Activated T-cell treated with anti-CD3 and anti-CD28 coated beads for 1 hour (primary cell): Measurements from ENCODE around the gene RFPL1.
"Not testable (repeated sequence)": the region's sequence is repeated elsewhere in the genome, so short reads cannot be mapped to it uniquely, and the experiment has no call there.

ENCODE experiments used
- DNase-seq: peaks from one replicate; pipeline ENCODE4 v3.0.0-alpha.2; 2020; ENCODE audit warnings: low read depth

RFPL1 gene

GRCh38 chr22:29478326-29479276 lies 40.2 kb downstream of the RFPL1 start:
- DNase-seq: no peak

GRCh38 chr22:29479417-29480261 lies 41.3 kb downstream of the RFPL1 start, which contains the start of gene NEFH:
Gene NEFH, plus strand, starts transcription at chr22:29480218. Its CDS starts 45 bp downstream, at chr22:29480263.
- no peak for DNase-seq

DNA sequence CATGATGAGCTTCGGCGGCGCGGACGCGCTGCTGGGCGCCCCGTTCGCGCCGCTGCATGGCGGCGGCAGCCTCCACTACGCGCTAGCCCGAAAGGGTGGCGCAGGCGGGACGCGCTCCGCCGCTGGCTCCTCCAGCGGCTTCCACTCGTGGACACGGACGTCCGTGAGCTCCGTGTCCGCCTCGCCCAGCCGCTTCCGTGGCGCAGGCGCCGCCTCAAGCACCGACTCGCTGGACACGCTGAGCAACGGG lies 41.8 kb downstream of the RFPL1 start:
- DNase-seq: no peak

DNA sequence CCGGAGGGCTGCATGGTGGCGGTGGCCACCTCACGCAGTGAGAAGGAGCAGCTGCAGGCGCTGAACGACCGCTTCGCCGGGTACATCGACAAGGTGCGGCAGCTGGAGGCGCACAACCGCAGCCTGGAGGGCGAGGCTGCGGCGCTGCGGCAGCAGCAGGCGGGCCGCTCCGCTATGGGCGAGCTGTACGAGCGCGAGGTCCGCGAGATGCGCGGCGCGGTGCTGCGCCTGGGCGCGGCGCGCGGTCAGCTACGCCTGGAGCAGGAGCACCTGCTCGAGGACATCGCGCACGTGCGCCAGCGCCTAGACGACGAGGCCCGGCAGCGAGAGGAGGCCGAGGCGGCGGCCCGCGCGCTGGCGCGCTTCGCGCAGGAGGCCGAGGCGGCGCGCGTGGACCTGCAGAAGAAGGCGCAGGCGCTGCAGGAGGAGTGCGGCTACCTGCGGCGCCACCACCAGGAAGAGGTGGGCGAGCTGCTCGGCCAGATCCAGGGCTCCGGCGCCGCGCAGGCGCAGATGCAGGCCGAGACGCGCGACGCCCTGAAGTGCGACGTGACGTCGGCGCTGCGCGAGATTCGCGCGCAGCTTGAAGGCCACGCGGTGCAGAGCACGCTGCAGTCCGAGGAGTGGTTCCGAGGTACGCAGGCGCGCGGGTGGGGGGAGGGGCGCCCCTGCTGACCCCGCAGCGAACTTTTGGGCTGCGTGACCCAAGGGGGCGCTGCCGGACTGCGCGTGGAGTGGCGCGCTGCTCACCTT lies 42.3 kb downstream of the RFPL1 start:
- peak; percentile 2 for DNase-seq

GRCh38 chr22:29481265-29482000 lies 43.0 kb downstream of the RFPL1 start:
- DNase-seq: no peak

DNA sequence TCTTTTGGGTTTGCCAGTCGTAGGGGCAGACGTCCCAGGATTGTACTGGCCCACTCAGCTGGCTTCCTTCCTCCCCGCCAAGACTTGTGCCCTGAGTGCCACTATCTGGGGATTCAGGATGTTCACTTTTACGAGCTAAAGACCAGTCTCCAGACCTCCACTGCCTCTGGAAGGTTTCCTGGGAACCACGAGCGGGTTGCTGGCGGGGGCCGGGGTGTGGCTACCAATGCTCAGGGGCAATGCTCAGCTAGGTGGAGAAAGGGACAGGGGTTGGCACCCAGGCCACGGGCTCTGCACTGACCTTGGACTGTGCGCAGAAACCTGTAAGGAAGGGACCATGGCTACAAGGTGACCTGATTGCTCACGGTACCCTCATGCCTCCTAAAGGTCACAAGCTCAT lies 43.9 kb downstream of the RFPL1 start:
- DNase-seq: no peak

- DNase-seq: no peak
Measured at GRCh38 chr22:29482726-29483125, 44.3 kb downstream of the RFPL1 start.

GRCh38 chr22:29483254-29483653 lies 44.9 kb downstream of the RFPL1 start:
- DNase-seq: no peak

GRCh38 chr22:29484642-29485041 lies 46.3 kb downstream of the RFPL1 start:
- no peak for DNase-seq

DNA sequence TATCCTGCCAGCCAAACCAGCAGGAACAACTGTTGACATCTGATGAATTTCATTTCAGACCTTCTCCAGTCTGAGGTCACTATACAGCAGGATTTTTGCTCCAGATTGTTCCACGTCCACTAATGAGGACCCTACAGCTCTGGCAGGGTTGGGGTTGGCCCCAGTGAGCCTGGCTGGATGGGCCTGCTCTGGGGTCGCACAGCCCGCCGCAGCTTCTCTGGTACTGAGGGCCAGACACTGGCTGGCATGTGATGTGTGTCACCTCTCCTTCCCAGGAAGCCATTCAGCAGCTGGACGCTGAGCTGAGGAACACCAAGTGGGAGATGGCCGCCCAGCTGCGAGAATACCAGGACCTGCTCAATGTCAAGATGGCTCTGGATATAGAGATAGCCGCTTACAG lies 47.1 kb downstream of the RFPL1 start:
- DNase-seq: no peak

- no peak for DNase-seq
Measured at GRCh38 chr22:29487426-29487986, 49.1 kb downstream of the RFPL1 start.

- DNase-seq: not testable (repeated sequence)
Measured at GRCh38 chr22:29489127-29489780, 50.9 kb downstream of the RFPL1 start.

DNA sequence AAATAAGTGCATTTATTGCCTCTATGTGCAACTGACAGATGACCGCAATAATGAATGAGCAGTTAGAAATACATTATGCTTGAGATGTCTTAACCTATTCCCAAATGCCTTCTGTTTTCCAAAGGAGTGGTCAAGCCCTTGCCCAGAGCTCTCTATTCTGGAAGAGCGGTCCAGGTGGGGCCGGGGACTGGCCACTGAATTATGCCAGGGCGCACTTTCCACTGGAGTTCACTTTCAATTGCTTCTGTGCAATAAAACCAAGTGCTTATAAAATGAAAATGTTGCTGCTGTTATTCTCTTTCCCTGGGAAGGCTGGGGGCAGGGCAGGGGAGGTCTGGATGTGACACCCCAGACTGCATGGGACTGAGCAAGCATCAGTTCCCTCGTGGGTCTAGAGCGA lies 52.6 kb downstream of the RFPL1 start:
- DNase-seq: no peak
